ENCODE data around the gene FNBP1L.
"Not testable (repeated sequence)": the region's sequence is repeated elsewhere in the genome, so short reads cannot be mapped to it uniquely, and the experiment has no call there.

FNBP1L gene

GRCh38 chr1:93465371-93466082, 17.6 kb downstream of the FNBP1L start:
- H3K9ac ChIP-seq (ENCODE audit: low read length); H3K4me2 ChIP-seq (ENCODE audit: low read length); H3K27ac ChIP-seq (ENCODE audit: low read depth, low read length); H3K4me1 ChIP-seq (ENCODE audit: control insufficient read depth in 1 of 2, insufficient read depth in 2 of 2, low read length in 2 of 2); H2AFZ ChIP-seq (ENCODE audit: insufficient read depth, low read length, poor library complexity); H3K27me3 ChIP-seq (ENCODE audit: insufficient read depth, low read length); H2BK5ac ChIP-seq (ENCODE audit: low read depth, low read length, poor library complexity); H3K9me3 ChIP-seq (ENCODE audit: insufficient read depth, low read depth, low read length); H2AK5ac ChIP-seq (ENCODE audit: low read length); H4K91ac ChIP-seq (ENCODE audit: low read depth, low read length); H3K23ac ChIP-seq (ENCODE audit: low read length); H3K79me1 ChIP-seq (ENCODE audit: low read length); H3K18ac ChIP-seq (ENCODE audit: low read length); H3K36me3 ChIP-seq (ENCODE audit: control insufficient read depth in 1 of 2, insufficient read depth in 2 of 2, low read length in 2 of 2); H4K8ac ChIP-seq (ENCODE audit: low read depth, low read length); H3K4me3 ChIP-seq (ENCODE audit: low read depth, low read length); H3K14ac ChIP-seq (ENCODE audit: low read length); DNase-seq; H2BK12ac ChIP-seq (ENCODE audit: low read length); H3K4ac ChIP-seq (ENCODE audit: low read depth, low read length); H4K12ac ChIP-seq (ENCODE audit: low read depth, low read length); H2BK120ac ChIP-seq (ENCODE audit: insufficient read depth, low read length, poor library complexity): not testable (repeated sequence)
- H3K79me2 ChIP-seq (ENCODE audit: control insufficient read depth, insufficient read depth, low read length, poor library complexity), result peaks cover 21% of the 10 kb centered on the region
- no CpG with 5 or more reads among the region's 6 CpGs for WGBS (ENCODE audit: extremely low coverage, insufficient coverage, insufficient read length)

GRCh38 chr1:93467606-93468005, 19.7 kb downstream of the FNBP1L start:
- no peak overlapping the region for H3K4me2 ChIP-seq (ENCODE audit: low read length)
- DNase-seq, result no peak
- H3K14ac ChIP-seq (ENCODE audit: low read length), result no peak overlapping the region
- H3K9ac ChIP-seq (ENCODE audit: low read length), result no peak overlapping the region
- H3K27ac ChIP-seq (ENCODE audit: low read depth, low read length), result no peak overlapping the region
- peak overlapping the region; percentile 98 for H3K4ac ChIP-seq (ENCODE audit: low read depth, low read length)
- H3K36me3 ChIP-seq (ENCODE audit: control insufficient read depth in 1 of 2, insufficient read depth in 2 of 2, low read length in 2 of 2), result peaks cover 0 to 2% of the 10 kb centered on the region in 2 experiments
- H2BK5ac ChIP-seq (ENCODE audit: low read depth, low read length, poor library complexity), result no peak overlapping the region
- H3K79me2 ChIP-seq (ENCODE audit: control insufficient read depth, insufficient read depth, low read length, poor library complexity), result peaks cover 20% of the 10 kb centered on the region
- H3K18ac ChIP-seq (ENCODE audit: low read length), result no peak overlapping the region
- no peak overlapping the region for H4K91ac ChIP-seq (ENCODE audit: low read depth, low read length)
- WGBS (ENCODE audit: extremely low coverage, insufficient coverage, insufficient read length), result no CpG with 5 or more reads among the region's 4 CpGs
- H3K27me3 ChIP-seq (ENCODE audit: insufficient read depth, low read length), result no peaks in the 10 kb centered on the region
- no peak overlapping the region for H3K23ac ChIP-seq (ENCODE audit: low read length)
- H3K9me3 ChIP-seq (ENCODE audit: insufficient read depth, low read depth, low read length), result no peaks in the 10 kb centered on the region
- H2BK120ac ChIP-seq (ENCODE audit: insufficient read depth, low read length, poor library complexity), result no peak overlapping the region
- peak overlapping the region; percentile 15 for H3K4me3 ChIP-seq (ENCODE audit: low read depth, low read length)
- H4K8ac ChIP-seq (ENCODE audit: low read depth, low read length), result no peak overlapping the region
- H2AK5ac ChIP-seq (ENCODE audit: low read length), result no peak overlapping the region
- H2AFZ ChIP-seq (ENCODE audit: insufficient read depth, low read length, poor library complexity), result no peak overlapping the region
- no peaks in the 10 kb centered on the region for H3K79me1 ChIP-seq (ENCODE audit: low read length)
- peaks cover 3% of the 10 kb centered on the region in 2 experiments for H3K4me1 ChIP-seq (ENCODE audit: control insufficient read depth in 1 of 2, insufficient read depth in 2 of 2, low read length in 2 of 2)
- no peak overlapping the region for H4K12ac ChIP-seq (ENCODE audit: low read depth, low read length)
- H2BK12ac ChIP-seq (ENCODE audit: low read length), result no peak overlapping the region

- Histone ChIP-seq H4K12ac (ENCODE audit: low read depth, low read length) (no peak overlapping the region), H4K8ac (ENCODE audit: low read depth, low read length) (no peak overlapping the region), H3K27me3 (ENCODE audit: insufficient read depth, low read length) (no peaks in the 10 kb centered on the region), H3K27ac (ENCODE audit: low read depth, low read length) (no peak overlapping the region), H3K23ac (ENCODE audit: low read length) (no peak overlapping the region), H3K36me3 (ENCODE audit: control insufficient read depth in 1 of 2, insufficient read depth in 2 of 2, low read length in 2 of 2) (peaks cover 0 to 2% of the 10 kb centered on the region in 2 experiments), H4K91ac (ENCODE audit: low read depth, low read length) (no peak overlapping the region), H3K18ac (ENCODE audit: low read length) (no peak overlapping the region), H3K4me2 (ENCODE audit: low read length) (no peak overlapping the region), H3K4ac (ENCODE audit: low read depth, low read length) (peak overlapping the region; percentile 94), H3K79me2 (ENCODE audit: control insufficient read depth, insufficient read depth, low read length, poor library complexity) (peaks cover 20% of the 10 kb centered on the region), H3K4me1 (ENCODE audit: control insufficient read depth in 1 of 2, insufficient read depth in 2 of 2, low read length in 2 of 2) (peaks cover 4 to 5% of the 10 kb centered on the region in 2 experiments), H3K9me3 (ENCODE audit: insufficient read depth, low read depth, low read length) (no peaks in the 10 kb centered on the region), H3K9ac (ENCODE audit: low read length) (no peak overlapping the region), H2AK5ac (ENCODE audit: low read length) (no peak overlapping the region), H2AFZ (ENCODE audit: insufficient read depth, low read length, poor library complexity) (no peak overlapping the region), H3K14ac (ENCODE audit: low read length) (no peak overlapping the region), H2BK12ac (ENCODE audit: low read length) (no peak overlapping the region), H2BK5ac (ENCODE audit: low read depth, low read length, poor library complexity) (no peak overlapping the region), H3K4me3 (ENCODE audit: low read depth, low read length) (no peak overlapping the region), H3K79me1 (ENCODE audit: low read length) (no peaks in the 10 kb centered on the region), H2BK120ac (ENCODE audit: insufficient read depth, low read length, poor library complexity) (no peak overlapping the region)
- no peak for DNase-seq
- WGBS (ENCODE audit: extremely low coverage, insufficient coverage, insufficient read length), result no CpG with 5 or more reads among the region's 3 CpGs
Measured at GRCh38 chr1:93468662-93469061, 20.7 kb downstream of the FNBP1L start.

GRCh38 chr1:93469223-93469622, 21.3 kb downstream of the FNBP1L start:
- H4K12ac ChIP-seq (ENCODE audit: low read depth, low read length); H2AK5ac ChIP-seq (ENCODE audit: low read length): not testable (repeated sequence)
- WGBS (ENCODE audit: extremely low coverage, insufficient coverage, insufficient read length), result no CpG with 5 or more reads among the region's 3 CpGs

More at GRCh38 chr1:93469223-93469622, 21.3 kb downstream of the FNBP1L start:
- H3K9me3 ChIP-seq (ENCODE audit: insufficient read depth, low read depth, low read length); H2BK12ac ChIP-seq (ENCODE audit: low read length); H3K27me3 ChIP-seq (ENCODE audit: insufficient read depth, low read length); H3K4me1 ChIP-seq (ENCODE audit: control insufficient read depth in 1 of 2, insufficient read depth in 2 of 2, low read length in 2 of 2); H2BK120ac ChIP-seq (ENCODE audit: insufficient read depth, low read length, poor library complexity); H3K4me3 ChIP-seq (ENCODE audit: low read depth, low read length); H3K36me3 ChIP-seq (ENCODE audit: control insufficient read depth in 1 of 2, insufficient read depth in 2 of 2, low read length in 2 of 2); H2BK5ac ChIP-seq (ENCODE audit: low read depth, low read length, poor library complexity); H3K4me2 ChIP-seq (ENCODE audit: low read length); DNase-seq; H3K18ac ChIP-seq (ENCODE audit: low read length); H3K9ac ChIP-seq (ENCODE audit: low read length); H4K91ac ChIP-seq (ENCODE audit: low read depth, low read length); H3K27ac ChIP-seq (ENCODE audit: low read depth, low read length); H4K8ac ChIP-seq (ENCODE audit: low read depth, low read length); H3K4ac ChIP-seq (ENCODE audit: low read depth, low read length); H3K79me1 ChIP-seq (ENCODE audit: low read length); H3K14ac ChIP-seq (ENCODE audit: low read length); H2AFZ ChIP-seq (ENCODE audit: insufficient read depth, low read length, poor library complexity); H3K23ac ChIP-seq (ENCODE audit: low read length): not testable (repeated sequence)
- peaks cover 18% of the 10 kb centered on the region for H3K79me2 ChIP-seq (ENCODE audit: control insufficient read depth, insufficient read depth, low read length, poor library complexity)

Measured in trophoblast cell (in vitro differentiated cells and primary cell).